Upper lobe of right lung (tissue), 1 donor: ENCODE results near the gene CEP112. TPM values are rescaled to one million over a fixed set of nuclear protein-coding genes. Genes with fewer than 3 reads are reported as not detected.

Experiments used
- ATAC-seq: fragments of 200-7000 bp; cut with Tn5 transposase; one replicate; pipeline ENCODE4 v1.9.1; 2020; ENCODE audit warnings: mild to moderate bottlenecking, moderate library complexity
- DNase-seq: peaks from one replicate; pipeline ENCODE4 v3.0.0-alpha.2; 2020
- H3K27ac ChIP-seq: fragments of 200-600 bp; one replicate; pipeline ENCODE4 v1.8.0; 2022
- H3K27me3 ChIP-seq: fragments of 200-600 bp; one replicate; pipeline ENCODE4 v1.8.0; 2022; ENCODE audit warnings: mild to moderate bottlenecking
- H3K36me3 ChIP-seq: fragments of 200-600 bp; one replicate; pipeline ENCODE4 v1.8.0; 2022
- H3K4me1 ChIP-seq: fragments of 200-600 bp; one replicate; pipeline ENCODE4 v1.8.0; 2022
- H3K4me3 ChIP-seq: fragments of 200-600 bp; one replicate; pipeline ENCODE4 v1.8.0; 2022; ENCODE audit warnings: mild to moderate bottlenecking
- H3K9me3 ChIP-seq: fragments of 200-600 bp; one replicate; pipeline ENCODE4 v1.8.0; 2022
- CTCF ChIP-seq: fragments of 200-600 bp; IDR thresholded peaks from one replicate; pipeline ENCODE4 v1.8.0; 2022; ENCODE audit warnings: antibody characterized with exemption
- intact Hi-C: fragments of 100-400 bp; cut with DNase I; formaldehyde crosslinking; loops from one replicate; pipeline ENCODE4 v1.11.0; 2022
- total RNA-seq: library from RNA; stranded (reverse); fragmentation: NEBNext Ultra II Directional; extraction: Animal tissue kit (Norgen Biotek cat#: 25700); gene quantifications from one replicate; pipeline ENCODE4 v1.2.1, GENCODE V29; 2021
- donor health status: DM: no; HTN: yes; CAD: no; lungs with severe emphysema.

CEP112 gene
- total RNA-seq, 1 donor from 2014 or later = 32.9 TPM

GRCh38 chr17:65628644-65629036, 563.3 kb downstream of the CEP112 start:
- intact Hi-C loops = no loop called here
- ATAC-seq = no peak
- no peak for TF ChIP-seq CTCF
- Histone ChIP-seq H3K27me3 (no peaks in the 10 kb centered on the region), H3K27ac (no peak overlapping the region), H3K9me3 (no peaks in the 10 kb centered on the region), H3K4me3 (no peak overlapping the region), H3K4me1 (peaks cover 6% of the 10 kb centered on the region), H3K36me3 (no peaks in the 10 kb centered on the region)
- no peak for DNase-seq

- ATAC-seq (no peak), DNase-seq (no peak)
- intact Hi-C loops = no loop called here
- H3K4me3 ChIP-seq = no peak overlapping the region
- H3K36me3 ChIP-seq = no peaks in the 10 kb centered on the region
- H3K27ac ChIP-seq = no peak overlapping the region
- no peaks in the 10 kb centered on the region for H3K27me3 ChIP-seq
- no peaks in the 10 kb centered on the region for H3K9me3 ChIP-seq
- peaks cover under 1% of the 10 kb centered on the region for H3K4me1 ChIP-seq
- TF ChIP-seq CTCF = no peak
These were observed 563.9 kb downstream of the CEP112 start for GRCh38 chr17:65627891-65628643.

GRCh38 chr17:65627108-65627507, 564.8 kb downstream of the CEP112 start:
- no peak overlapping the region for H3K27ac ChIP-seq
- H3K9me3 ChIP-seq = no peaks in the 10 kb centered on the region
- no peak for TF ChIP-seq CTCF
- no peaks in the 10 kb centered on the region for H3K4me1 ChIP-seq
- intact Hi-C loops = no loop called here
- no peak overlapping the region for H3K4me3 ChIP-seq
- H3K27me3 ChIP-seq = no peaks in the 10 kb centered on the region
- DNase-seq (no peak), ATAC-seq (no peak)
- no peaks in the 10 kb centered on the region for H3K36me3 ChIP-seq

- Histone ChIP-seq H3K36me3 (no peaks in the 10 kb centered on the region), H3K4me1 (no peaks in the 10 kb centered on the region), H3K27me3 (no peaks in the 10 kb centered on the region), H3K4me3 (no peak overlapping the region), H3K27ac (no peak overlapping the region), H3K9me3 (no peaks in the 10 kb centered on the region)
- no peak for TF ChIP-seq CTCF
- DNase-seq = no peak
- intact Hi-C loops = no loop called here
- no peak for ATAC-seq
These were observed 565.5 kb downstream of the CEP112 start for GRCh38 chr17:65626451-65626850.

GRCh38 chr17:65618516-65618915, 573.4 kb downstream of the CEP112 start:
- intact Hi-C loops = no loop called here
- no peak for TF ChIP-seq CTCF
- DNase-seq (no peak), ATAC-seq (no peak)
- Histone ChIP-seq H3K4me1 (no peaks in the 10 kb centered on the region), H3K36me3 (no peaks in the 10 kb centered on the region), H3K27ac (no peak overlapping the region), H3K4me3 (no peak overlapping the region), H3K9me3 (no peaks in the 10 kb centered on the region), H3K27me3 (no peaks in the 10 kb centered on the region)

GRCh38 chr17:65617496-65617895, 574.4 kb downstream of the CEP112 start:
- Histone ChIP-seq H3K4me1 (no peaks in the 10 kb centered on the region), H3K36me3 (no peaks in the 10 kb centered on the region), H3K9me3 (no peaks in the 10 kb centered on the region), H3K27me3 (no peaks in the 10 kb centered on the region), H3K27ac (no peak overlapping the region), H3K4me3 (no peak overlapping the region)
- intact Hi-C loops = no loop called here
- ATAC-seq (no peak), DNase-seq (no peak)
- TF ChIP-seq CTCF = no peak
